OCI-LY7 (cell line): ENCODE results near the gene LRRC56. TPM values are rescaled to one million over a fixed set of nuclear protein-coding genes. Genes with fewer than 3 reads are reported as not detected.

Experiments
- BruUV-seq: library from RNA; stranded (reverse); fragments of 400-500 nt; replicated peaks from 2 replicates; lab custom pipeline; 2021; lab: Mats Ljungman, UMichigan
- CTCF ChIA-PET: fragments of 300-600 bp; sonication (Branson Sonifier 250); formaldehyde crosslinking; loops from one replicate; lab custom pipeline; 2022; ENCODE audit warnings: antibody characterized with exemption; ENCODE audit not compliant: unreplicated experiment; lab: Charles Lee
- POLR2A ChIA-PET: fragments of 300-600 bp; sonication (Branson Sonifier 250); formaldehyde crosslinking; loops from one replicate; lab custom pipeline; 2022; ENCODE audit warnings: antibody characterized with exemption; lab: Charles Lee
- DNase-seq: peaks from one replicate; pipeline ENCODE4 v3.0.0-alpha.2; 2015; ENCODE audit warnings: low spot score
- H2AFZ ChIP-seq: fragments of 200-600 bp; sonication (generic), shearing (Covaris generic); 2 replicates; pipeline ENCODE4 v1.6.1; 2014; ENCODE audit warnings: mild to moderate bottlenecking, antibody characterized with exemption, low read length, moderate library complexity
- H3K27ac ChIP-seq: fragments of 200-600 bp; sonication (generic); 2 replicates; pipeline ENCODE4 v1.5.1; 2014; ENCODE audit warnings: mixed run types, low read depth, mild to moderate bottlenecking, moderate library complexity, low read length, inconsistent platforms; ENCODE audit not compliant: poor library complexity, severe bottlenecking
- H3K36me3 ChIP-seq: fragments of 200-600 bp; sonication (generic); 2 replicates; pipeline ENCODE4 v1.6.1; 2014; ENCODE audit warnings: mild to moderate bottlenecking, antibody characterized with exemption, low read length, moderate library complexity, mixed read lengths; ENCODE audit not compliant: insufficient read depth
- H3K4me1 ChIP-seq: fragments of 200-600 bp; sonication (generic); 2 replicates; pipeline ENCODE4 v1.5.1; 2014; ENCODE audit warnings: mild to moderate bottlenecking, low read length; ENCODE audit not compliant: insufficient read depth, poor library complexity, severe bottlenecking
- H3K4me2 ChIP-seq: fragments of 200-600 bp; sonication (generic); 2 replicates; pipeline ENCODE4 v1.6.1; 2014; ENCODE audit warnings: mild to moderate bottlenecking, low read length
- H3K4me3 ChIP-seq: fragments of 200-600 bp; sonication (generic); 2 replicates; pipeline ENCODE4 v1.5.1; 2014; ENCODE audit warnings: mild to moderate bottlenecking, low read depth, low read length; ENCODE audit not compliant: poor library complexity, severe bottlenecking
- H3K79me2 ChIP-seq: fragments of 200-600 bp; sonication (generic); 2 replicates; pipeline ENCODE4 v1.6.1; 2016; ENCODE audit warnings: low read depth, mild to moderate bottlenecking, low read length, moderate library complexity, mixed read lengths; ENCODE audit not compliant: insufficient read depth
- H3K9me2 ChIP-seq: fragments of 200-600 bp; sonication (generic); 2 replicates; pipeline ENCODE4 v1.6.1; 2016; ENCODE audit warnings: mild to moderate bottlenecking, low read length, mixed read lengths; ENCODE audit not compliant: insufficient read depth
- H3K9me3 ChIP-seq: fragments of 200-600 bp; sonication (generic); 2 replicates; pipeline ENCODE4 v1.6.1; 2014; ENCODE audit warnings: mild to moderate bottlenecking, mixed run types, low read length, mixed read lengths
- H4K20me1 ChIP-seq: fragments of 200-600 bp; sonication (generic); 2 replicates; pipeline ENCODE4 v1.6.1; 2014; ENCODE audit warnings: mild to moderate bottlenecking, antibody characterized with exemption, low read length, moderate library complexity, mixed read lengths; ENCODE audit not compliant: insufficient read depth
- EZH2phosphoT487 ChIP-seq: fragments of 200-600 bp; sonication (generic); IDR thresholded peaks from 2 replicates; pipeline ENCODE4 v1.6.1; 2018; ENCODE audit warnings: low read depth, borderline replicate concordance, mild to moderate bottlenecking, mixed run types, antibody characterized with exemption, low read length, moderate library complexity, mixed read lengths
- intact Hi-C: fragments of 100-400 bp; cut with micrococcal nuclease; formaldehyde crosslinking; loops from one replicate; pipeline ENCODE4 v1.10.0; 2022; ENCODE audit not compliant: unreplicated experiment
- total RNA-seq, 2 experiments: library from RNA; depleted of rRNA in 1 of 2; stranded (reverse); fragments of >200 nt in 1 of 2; shearing (Covaris generic) in 1 of 2; gene quantifications; 2 replicates each; pipeline ENCODE4 v1.2.3, GENCODE V29; 2014 to 2022
- TF ChIP-seq, protein P1 (sequence below): fragments of 200-600 bp; sonication (generic); conservative IDR thresholded peaks from 2 replicates; pipeline ENCODE4 v1.5.1; 2014; ENCODE audit warnings: mild to moderate bottlenecking, antibody characterized with exemption, low read length, moderate library complexity, mixed read lengths

LRRC56 gene
- total RNA-seq, 2 experiments from 2014 or later = 1.6 to 2.5 TPM

DNA sequence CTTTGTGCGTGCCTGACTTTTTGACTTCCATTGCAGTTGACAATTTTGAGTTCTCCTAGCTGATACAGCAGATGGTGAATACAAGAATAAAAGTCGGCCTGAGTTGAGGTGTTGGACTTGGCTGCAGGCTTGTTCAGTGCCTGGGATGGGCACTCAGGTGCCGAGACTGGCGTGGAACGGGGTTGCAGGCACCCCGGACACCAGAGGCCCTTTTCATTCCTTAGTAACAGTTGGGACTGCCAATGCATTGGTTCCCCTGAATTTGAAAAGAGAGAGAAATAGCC, 40.2 kb downstream of the LRRC56 start:
- ChIA-PET CTCF (no interaction called here), POLR2A (no interaction called here)

DNA sequence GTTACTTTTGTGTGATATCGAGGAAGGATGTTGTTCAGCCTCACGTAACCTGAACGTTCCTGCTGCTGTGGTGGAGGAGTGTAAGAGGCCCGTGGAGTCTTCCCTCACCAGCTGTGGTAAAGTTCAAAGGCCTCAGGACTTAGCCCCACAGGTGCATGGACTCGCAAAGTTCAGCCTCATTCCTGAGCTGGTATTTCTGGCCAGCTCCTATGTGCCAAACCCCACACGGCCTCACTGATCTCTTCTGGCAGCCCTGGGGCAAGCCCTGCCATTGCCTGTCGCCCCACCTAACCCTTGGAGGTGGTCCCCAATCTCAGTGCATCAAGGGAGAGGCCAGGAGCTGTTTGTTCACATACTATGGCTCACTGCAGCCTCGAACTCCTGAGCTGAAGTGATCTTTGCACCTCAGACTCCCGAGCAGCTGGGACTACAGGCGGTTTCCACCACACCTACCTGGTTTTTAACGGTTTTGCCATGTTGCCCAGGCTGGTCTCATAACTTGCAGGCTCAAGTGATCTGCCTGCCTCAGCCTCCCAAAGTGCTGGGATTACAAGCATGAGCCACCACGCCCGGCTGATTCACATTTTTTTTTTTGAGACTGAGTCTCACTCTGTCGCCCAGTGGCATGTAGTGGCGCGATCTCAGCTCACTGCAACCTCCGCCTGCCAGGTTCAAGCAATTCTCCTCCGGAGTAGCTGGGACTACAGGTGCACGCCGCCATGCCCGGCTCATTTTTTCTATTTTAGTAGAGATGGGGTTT, 41.1 kb downstream of the LRRC56 start:
- no TSS peak for BruUV-seq
- Histone ChIP-seq H3K4me1 (peaks cover 38% of the 10 kb centered on the region), H3K9me2 (no peaks in the 10 kb centered on the region), H4K20me1 (peaks cover 29% of the 10 kb centered on the region), H3K9me3 (no peaks in the 10 kb centered on the region), H2AFZ (no peak overlapping the region), H3K4me3 (peak overlapping the region; percentile 100), H3K4me2 (peak overlapping the region; percentile 95), H3K36me3 (peaks cover 40% of the 10 kb centered on the region), H3K79me2 (peaks cover 56% of the 10 kb centered on the region), H3K27ac (peak overlapping the region; percentile 4)
- intact Hi-C loops = loop anchor here (1.0 to 5.0 kb wide), 3 partner anchors 17 to 229 kb away; partner anchors contain the start of genes IRF7, PIDD1 and RPLP2
- TF ChIP-seq, protein P1, sequence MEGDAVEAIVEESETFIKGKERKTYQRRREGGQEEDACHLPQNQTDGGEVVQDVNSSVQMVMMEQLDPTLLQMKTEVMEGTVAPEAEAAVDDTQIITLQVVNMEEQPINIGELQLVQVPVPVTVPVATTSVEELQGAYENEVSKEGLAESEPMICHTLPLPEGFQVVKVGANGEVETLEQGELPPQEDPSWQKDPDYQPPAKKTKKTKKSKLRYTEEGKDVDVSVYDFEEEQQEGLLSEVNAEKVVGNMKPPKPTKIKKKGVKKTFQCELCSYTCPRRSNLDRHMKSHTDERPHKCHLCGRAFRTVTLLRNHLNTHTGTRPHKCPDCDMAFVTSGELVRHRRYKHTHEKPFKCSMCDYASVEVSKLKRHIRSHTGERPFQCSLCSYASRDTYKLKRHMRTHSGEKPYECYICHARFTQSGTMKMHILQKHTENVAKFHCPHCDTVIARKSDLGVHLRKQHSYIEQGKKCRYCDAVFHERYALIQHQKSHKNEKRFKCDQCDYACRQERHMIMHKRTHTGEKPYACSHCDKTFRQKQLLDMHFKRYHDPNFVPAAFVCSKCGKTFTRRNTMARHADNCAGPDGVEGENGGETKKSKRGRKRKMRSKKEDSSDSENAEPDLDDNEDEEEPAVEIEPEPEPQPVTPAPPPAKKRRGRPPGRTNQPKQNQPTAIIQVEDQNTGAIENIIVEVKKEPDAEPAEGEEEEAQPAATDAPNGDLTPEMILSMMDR = no peak
- TF ChIP-seq EZH2phosphoT487 = no peak
- ChIA-PET POLR2A (no interaction called here), CTCF (interaction anchor here (0.6 kb wide), 1 partner anchor 30 kb away, joined by 3 read pairs; no protein-coding TSS in a partner anchor)
- DNase-seq = peak; percentile 34

More for the DNA sequence above, 40.2 kb downstream of the LRRC56 start:
- peaks cover 31% of the 10 kb centered on the region for H3K36me3 ChIP-seq
- TF ChIP-seq EZH2phosphoT487 = no peak
- TF ChIP-seq, protein P1 = no peak
- no peak overlapping the region for H3K27ac ChIP-seq
- BruUV-seq = no TSS peak
- H3K4me2 ChIP-seq = peak overlapping the region; percentile 95
- H2AFZ ChIP-seq = no peak overlapping the region
- H4K20me1 ChIP-seq = peaks cover 29% of the 10 kb centered on the region
- intact Hi-C loops = loop anchor here (5.0 kb wide), 2 partner anchors 40 to 230 kb away; partner anchors contain the start of genes IRF7, PIDD1 and RPLP2
- no peak for DNase-seq
- H3K9me2 ChIP-seq = no peaks in the 10 kb centered on the region
- peak overlapping the region; percentile 100 for H3K4me3 ChIP-seq
- H3K79me2 ChIP-seq = peaks cover 56% of the 10 kb centered on the region
- H3K4me1 ChIP-seq = peaks cover 38% of the 10 kb centered on the region
- no peaks in the 10 kb centered on the region for H3K9me3 ChIP-seq
